Esophagus squamous epithelium (tissue), 5 donors: ENCODE results near the gene CPLANE1. TPM values are rescaled to one million over a fixed set of nuclear protein-coding genes. Genes with fewer than 3 reads are reported as not detected.
A peak's percentile ranks its signal among the peaks of the same experiment; 100 is the strongest.

Experiments used
- DNase-seq: peaks from one replicate; lab custom pipeline; 2025; lab: John Stamatoyannopoulos, UW
- H3K27ac ChIP-seq, 4 donors: fragments of 200-600 bp; sonication (generic); one replicate each; pipeline ENCODE4 v1.5.1; 2016 to 2019; ENCODE audit warnings: mild to moderate bottlenecking in 1 of 4
- H3K27me3 ChIP-seq, 4 donors: fragments of 200-600 bp; sonication (generic); 1 replicate in 3 of 4; 2 replicates in 1 of 4; pipeline versions ENCODE4 v1.5.1 to v1.6.0; 2017 to 2021; ENCODE audit warnings: antibody characterized with exemption in 1 of 4
- H3K36me3 ChIP-seq, 3 donors: fragments of 200-600 bp; sonication (generic); one replicate each; pipeline ENCODE4 v1.5.1; 2016 to 2019
- H3K4me1 ChIP-seq, 3 donors: fragments of 200-600 bp; sonication (generic); one replicate each; pipeline ENCODE4 v1.5.1; 2017 to 2019
- H3K4me3 ChIP-seq, 4 donors: fragments of 200-600 bp; sonication (generic); 1 replicate in 3 of 4; 2 replicates in 1 of 4; pipeline ENCODE4 v1.5.1; 2016 to 2019; ENCODE audit warnings: mild to moderate bottlenecking in 2 of 4, moderate library complexity in 1 of 4
- H3K9me3 ChIP-seq, 3 donors: fragments of 200-600 bp; sonication (generic); one replicate each; pipeline ENCODE4 v1.5.1; 2016 to 2019
- POLR2A ChIP-seq, 4 donors: fragments of 450-650 bp; IDR thresholded peaks; one replicate each; pipeline ENCODE4 v1.6.1; 2017; ENCODE audit warnings: antibody characterized with exemption in 4 of 4, mild to moderate bottlenecking in 4 of 4, moderate library complexity in 3 of 4
- WGBS, 2 donors: methylation state at CpG; one replicate each; pipeline ENCODE4 v1.1.5; 2018; 5-methylcytosine and 5-hydroxymethylcytosine counted together
- intact Hi-C: fragments of 100-400 bp; cut with DNase I; formaldehyde crosslinking; loops from one replicate; pipeline ENCODE4 v1.15.0; 2022
- total RNA-seq, 4 donors: library from RNA; depleted of rRNA; stranded (reverse); fragments of >200 nt; gene quantifications; one replicate each; pipeline ENCODE4 v1.1.0, GENCODE V29; 2016
- TF ChIP-seq, protein P1 (sequence below), 6 experiments: fragments of 450-650 bp in 4 of 6; fragments of 200-600 bp in 2 of 6; sonication (generic) in 2 of 6; IDR thresholded peaks; one replicate each; pipeline ENCODE4 v1.5.1; 2016 to 2019; ENCODE audit warnings: antibody characterized with exemption in 6 of 6, mild to moderate bottlenecking in 4 of 6, moderate library complexity in 4 of 6
- donor health status: DM: yes; HTN: yes; CAD: no.

Gene CPLANE1
- total RNA-seq, 4 donors from 2014 or later = 8.0 to 17.5 (median 11.5) TPM

DNA sequence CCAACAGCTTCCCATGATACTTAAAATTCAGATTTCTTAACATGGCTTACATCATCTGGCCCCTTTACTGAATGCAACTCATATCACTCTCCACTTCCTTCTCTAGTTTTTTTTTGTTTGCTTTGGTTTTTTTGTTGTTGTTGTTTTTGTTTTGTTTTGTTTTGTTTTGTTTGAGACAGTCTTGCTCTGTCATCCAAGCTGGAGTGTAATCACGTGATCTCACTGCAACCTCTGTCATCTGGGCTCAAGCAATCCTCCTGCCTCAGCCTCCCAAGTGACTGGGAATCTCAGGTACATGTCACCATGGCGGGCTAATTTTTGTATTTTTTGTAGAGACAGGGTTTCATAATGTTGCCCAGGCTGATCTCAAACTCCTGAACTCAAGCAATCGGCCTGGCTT lies 41.4 kb downstream of the CPLANE1 start:
- intact Hi-C loops = no loop called here
- Histone ChIP-seq H3K4me1 (no peaks in the 10 kb centered on the region), H3K27ac (no peak overlapping the region), H3K36me3 (peaks cover 0 to 97% (median 9%) of the 10 kb centered on the region in 3 donors), H3K27me3 (no peaks in the 10 kb centered on the region), H3K9me3 (no peaks in the 10 kb centered on the region), H3K4me3 (no peak overlapping the region)
- DNase-seq = no peak
- TF ChIP-seq, protein P1, sequence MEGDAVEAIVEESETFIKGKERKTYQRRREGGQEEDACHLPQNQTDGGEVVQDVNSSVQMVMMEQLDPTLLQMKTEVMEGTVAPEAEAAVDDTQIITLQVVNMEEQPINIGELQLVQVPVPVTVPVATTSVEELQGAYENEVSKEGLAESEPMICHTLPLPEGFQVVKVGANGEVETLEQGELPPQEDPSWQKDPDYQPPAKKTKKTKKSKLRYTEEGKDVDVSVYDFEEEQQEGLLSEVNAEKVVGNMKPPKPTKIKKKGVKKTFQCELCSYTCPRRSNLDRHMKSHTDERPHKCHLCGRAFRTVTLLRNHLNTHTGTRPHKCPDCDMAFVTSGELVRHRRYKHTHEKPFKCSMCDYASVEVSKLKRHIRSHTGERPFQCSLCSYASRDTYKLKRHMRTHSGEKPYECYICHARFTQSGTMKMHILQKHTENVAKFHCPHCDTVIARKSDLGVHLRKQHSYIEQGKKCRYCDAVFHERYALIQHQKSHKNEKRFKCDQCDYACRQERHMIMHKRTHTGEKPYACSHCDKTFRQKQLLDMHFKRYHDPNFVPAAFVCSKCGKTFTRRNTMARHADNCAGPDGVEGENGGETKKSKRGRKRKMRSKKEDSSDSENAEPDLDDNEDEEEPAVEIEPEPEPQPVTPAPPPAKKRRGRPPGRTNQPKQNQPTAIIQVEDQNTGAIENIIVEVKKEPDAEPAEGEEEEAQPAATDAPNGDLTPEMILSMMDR (IDR thresholded peaks at IDR 0.05) = no peak
- TF ChIP-seq POLR2A (IDR thresholded peaks at IDR 0.05) = no peak
- 93 to 96% methylated on average over 3 of the region's 3 CpGs for WGBS, 2 donors

DNA sequence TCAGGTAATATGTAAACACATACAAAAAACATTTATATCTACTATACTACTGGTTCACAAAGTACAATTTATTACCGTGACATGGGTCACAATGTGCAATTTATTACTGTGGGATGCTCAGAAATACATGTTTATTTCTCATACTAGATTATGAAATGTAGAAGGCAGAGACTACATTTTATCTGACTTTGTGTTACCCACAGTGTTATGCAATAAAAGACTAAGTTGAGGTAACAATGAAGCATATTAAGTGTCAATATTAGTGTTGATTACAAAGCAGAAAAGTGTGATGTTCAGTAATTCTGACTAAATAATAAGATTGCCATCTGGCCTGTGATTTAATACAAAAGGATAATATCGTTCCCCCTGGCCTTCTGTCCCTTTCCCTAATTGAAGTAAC lies 42.4 kb downstream of the CPLANE1 start:
- Histone ChIP-seq H3K4me1 (no peaks in the 10 kb centered on the region), H3K36me3 (peaks cover 0 to 93% (median 9%) of the 10 kb centered on the region in 3 donors), H3K9me3 (no peaks in the 10 kb centered on the region), H3K4me3 (no peak overlapping the region), H3K27ac (no peak overlapping the region), H3K27me3 (no peaks in the 10 kb centered on the region)
- DNase-seq = no peak
- 85% methylated on average over 2 of the region's 2 CpGs for WGBS, 2 donors
- intact Hi-C loops = no loop called here
- no peak for TF ChIP-seq POLR2A (IDR thresholded peaks at IDR 0.05)
- TF ChIP-seq, protein P1 (IDR thresholded peaks at IDR 0.05) = no peak

DNA sequence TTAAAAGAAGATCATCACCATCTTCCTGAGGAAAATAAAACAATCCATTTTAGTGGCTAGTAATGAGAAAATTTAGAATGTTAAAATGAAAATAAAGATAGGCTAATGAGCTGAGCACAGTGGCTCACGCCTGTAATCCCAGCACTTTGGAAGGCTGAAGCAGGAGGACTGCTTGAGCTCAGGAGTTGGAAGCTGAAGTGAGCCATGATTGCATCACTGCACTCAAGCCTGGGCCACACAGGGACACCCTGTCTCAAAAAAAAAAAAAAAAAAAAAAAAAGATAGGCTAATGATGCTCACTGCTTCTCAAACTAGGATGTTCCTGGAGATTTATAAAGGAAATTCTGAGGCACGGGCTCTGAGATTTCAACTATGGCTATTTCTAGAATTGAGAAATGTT lies 50.3 kb downstream of the CPLANE1 start:
- Histone ChIP-seq H3K36me3 (peaks cover 0 to 86% (median 0%) of the 10 kb centered on the region in 3 donors), H3K4me1 (no peaks in the 10 kb centered on the region), H3K27ac (no peak overlapping the region), H3K27me3 (no peaks in the 10 kb centered on the region), H3K9me3 (no peaks in the 10 kb centered on the region), H3K4me3 (no peak overlapping the region)
- 97 to 100% methylated on average over 2 of the region's 2 CpGs for WGBS, 2 donors
- no peak for TF ChIP-seq POLR2A (IDR thresholded peaks at IDR 0.05)
- no peak for DNase-seq
- intact Hi-C loops = no loop called here

DNA sequence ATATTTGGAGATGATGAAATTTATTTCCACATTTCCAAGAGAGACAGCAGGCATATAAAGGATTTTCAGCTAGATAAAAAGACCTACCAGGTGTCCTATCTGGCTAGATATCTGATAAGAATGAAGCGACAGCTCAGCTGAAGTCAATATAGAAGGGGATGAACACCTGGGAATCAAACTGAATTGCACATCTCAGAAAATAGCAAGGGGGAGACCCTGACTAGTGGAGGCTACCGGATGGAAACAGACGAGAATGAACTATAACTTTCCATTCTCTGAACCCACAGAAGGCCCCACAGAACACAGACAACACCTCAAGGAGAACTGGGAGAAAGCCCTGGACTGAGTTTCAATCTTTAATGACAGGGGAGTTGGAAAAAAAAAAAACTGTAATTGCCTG lies 51.1 kb downstream of the CPLANE1 start:
- Histone ChIP-seq H3K36me3 (peaks cover 0 to 86% (median 0%) of the 10 kb centered on the region in 3 donors), H3K27me3 (no peaks in the 10 kb centered on the region), H3K4me1 (no peaks in the 10 kb centered on the region), H3K4me3 (peak overlapping the region in 1 of 4 donors; percentile 27), H3K27ac (no peak overlapping the region), H3K9me3 (no peaks in the 10 kb centered on the region)
- no peak for DNase-seq
- intact Hi-C loops = no loop called here
- TF ChIP-seq, protein P1 (IDR thresholded peaks at IDR 0.05) = no peak
- TF ChIP-seq POLR2A (IDR thresholded peaks at IDR 0.05) = no peak
- WGBS, 2 donors = 58 to 70% methylated on average over 3 of the region's 3 CpGs

DNA sequence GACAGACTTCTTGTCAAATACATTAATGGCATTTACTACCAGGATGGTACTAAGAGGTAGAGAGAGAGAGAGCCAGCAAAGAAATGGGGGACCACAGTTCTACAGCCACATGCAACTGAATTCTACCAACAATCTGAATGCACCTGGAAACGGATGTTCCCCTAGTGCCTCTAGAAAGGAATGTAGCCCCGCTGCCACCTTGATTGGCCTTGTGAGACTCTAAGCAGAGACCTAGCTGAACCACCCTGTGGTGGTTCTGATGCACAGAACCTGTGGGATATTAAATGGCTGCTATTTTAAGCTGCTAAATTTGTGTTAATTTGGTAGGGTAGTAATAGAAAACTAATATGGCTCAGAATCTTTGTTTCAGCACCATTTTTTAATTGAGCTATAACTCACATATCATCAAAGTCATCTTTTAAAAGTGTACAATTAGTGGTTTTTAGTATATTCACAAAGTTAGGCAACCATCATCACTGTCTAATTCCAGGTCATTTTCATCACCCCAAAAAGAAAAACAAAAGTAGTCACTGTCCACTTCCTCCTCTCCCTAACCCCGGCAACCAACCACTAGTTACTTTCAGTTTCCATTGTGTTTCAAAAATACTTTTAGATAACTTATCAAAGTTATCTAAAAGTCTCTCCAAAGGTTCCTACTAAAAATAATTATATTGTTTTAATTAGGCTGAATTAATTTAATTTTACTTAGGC lies 51.7 kb downstream of the CPLANE1 start:
- Histone ChIP-seq H3K9me3 (no peaks in the 10 kb centered on the region), H3K4me3 (peak overlapping the region in 1 of 4 donors; percentile 27), H3K4me1 (no peaks in the 10 kb centered on the region), H3K27ac (no peak overlapping the region), H3K36me3 (peaks cover 0 to 89% (median 0%) of the 10 kb centered on the region in 3 donors), H3K27me3 (no peaks in the 10 kb centered on the region)
- WGBS, 2 donors = 53 to 66% methylated on average over 2 to 3 of the region's 3 CpGs
- no peak for DNase-seq
- TF ChIP-seq, protein P1 (IDR thresholded peaks at IDR 0.05) = no peak
- no peak for TF ChIP-seq POLR2A (IDR thresholded peaks at IDR 0.05)
- intact Hi-C loops = no loop called here
